Activated T-cell treated with anti-CD3 and anti-CD28 coated beads, Interleukin-2, amount 50 U/mL, for 4 hours (primary cell): ENCODE results near the gene GPX2. TPM values are rescaled to one million over a fixed set of nuclear protein-coding genes. Genes with fewer than 3 reads are reported as not detected.
"Not testable (repeated sequence)": the region's sequence is repeated elsewhere in the genome, so short reads cannot be mapped to it uniquely, and the experiment has no call there.

Experiments
- ATAC-seq, 2 donors: fragments of 200-7000 bp; cut with Tn5 transposase; one replicate each; pipeline ENCODE4 v1.10.0; 2021
- DNase-seq: peaks from one replicate; pipeline ENCODE4 v3.0.0-alpha.2; 2020
- H3K27me3 Mint-ChIP-seq: one replicate; pipeline ENCODE4 v1.8.0; 2021; ENCODE audit warnings: low read depth, mixed read lengths
- H3K36me3 Mint-ChIP-seq: one replicate; pipeline ENCODE4 v1.8.0; 2022; ENCODE audit warnings: mixed read lengths; ENCODE audit not compliant: insufficient read depth
- H3K4me1 Mint-ChIP-seq: one replicate; pipeline ENCODE4 v1.8.0; 2021; ENCODE audit warnings: low read depth, mixed read lengths
- H3K4me3 Mint-ChIP-seq: one replicate; pipeline ENCODE4 v1.8.0; 2021; ENCODE audit warnings: mild to moderate bottlenecking, moderate library complexity, mixed read lengths
- H3K9me3 Mint-ChIP-seq: one replicate; pipeline ENCODE4 v1.8.0; 2021; ENCODE audit warnings: mixed read lengths
- total RNA-seq, 3 donors: library from RNA; stranded (reverse); gene quantifications; one replicate each; pipeline ENCODE4 v1.2.1, GENCODE V29; 2021

The GPX2 gene
- total RNA-seq, 3 donors from 2014 or later, result 0.22 TPM; not detected in 2

DNA sequence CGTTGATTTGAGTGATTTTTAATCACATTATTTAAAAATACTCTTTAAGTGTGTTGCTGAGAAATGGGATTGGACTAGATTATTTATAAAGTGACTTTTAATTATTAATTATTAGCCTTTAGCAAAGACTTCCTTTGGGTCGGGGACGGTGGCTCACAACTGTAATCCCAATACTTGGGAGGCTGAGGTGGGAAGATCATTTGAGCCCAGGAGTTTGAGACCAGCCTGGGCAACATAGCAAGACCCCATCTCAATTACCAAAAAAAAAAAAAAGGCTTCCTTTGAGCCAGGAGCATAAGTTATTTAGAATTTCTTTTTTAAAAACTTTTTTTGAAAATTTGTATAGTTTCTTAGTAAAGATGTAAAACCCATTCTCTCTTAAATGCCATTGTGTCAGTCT lies 19.5 kb downstream of the GPX2 start:
- DNase-seq (no peak), ATAC-seq (no peak)
- Mint-ChIP-seq H3K9me3 (no peaks in the 10 kb centered on the region), H3K4me3 (no peak overlapping the region), H3K4me1 (peaks cover 65% of the 10 kb centered on the region), H3K27me3 (no peaks in the 10 kb centered on the region), H3K36me3 (peaks cover 31% of the 10 kb centered on the region)

DNA sequence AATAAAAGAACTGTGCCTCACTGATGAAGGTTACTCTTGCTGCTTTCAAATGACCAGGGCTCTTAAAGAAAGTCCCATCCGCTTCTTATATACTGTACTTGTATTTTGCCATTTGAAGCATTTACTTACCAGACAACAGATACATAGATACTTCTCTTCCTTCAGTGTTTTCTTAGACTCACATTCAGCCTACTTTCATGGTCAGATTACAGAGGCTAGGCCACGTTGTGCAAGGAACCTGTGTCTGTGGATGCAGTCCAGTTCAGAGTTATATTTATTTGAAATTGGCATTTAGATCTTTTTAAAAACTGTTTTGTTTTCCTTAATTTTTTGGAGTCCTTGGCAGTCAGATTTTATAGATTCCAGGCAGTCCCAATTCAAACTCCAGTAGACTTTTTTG lies 22.1 kb downstream of the GPX2 start:
- Mint-ChIP-seq H3K9me3 (no peaks in the 10 kb centered on the region), H3K4me1 (peaks cover 76% of the 10 kb centered on the region), H3K36me3 (peaks cover 33% of the 10 kb centered on the region), H3K27me3 (no peaks in the 10 kb centered on the region), H3K4me3 (no peak overlapping the region)
- DNase-seq (no peak), ATAC-seq (no peak)

DNA sequence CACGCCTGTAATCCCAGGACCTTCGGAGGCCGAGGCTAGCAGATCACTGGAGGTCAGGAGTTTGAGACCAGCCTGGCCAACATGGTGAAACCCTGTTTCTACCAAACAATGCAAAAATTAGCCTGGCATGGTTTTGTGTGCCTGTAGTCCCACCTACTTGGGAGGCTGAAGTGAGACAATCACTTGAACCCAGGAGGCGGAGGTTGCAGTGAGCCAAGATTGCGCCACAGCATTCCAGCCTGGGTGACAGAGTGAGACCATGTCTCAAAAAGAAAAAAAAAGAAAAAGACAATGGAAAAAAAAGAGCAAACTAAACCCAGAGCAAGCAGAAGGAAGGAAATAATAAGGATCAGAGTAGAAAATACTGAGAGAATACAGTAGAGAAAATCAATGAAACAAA lies 22.9 kb downstream of the GPX2 start:
- Mint-ChIP-seq H3K9me3 (no peaks in the 10 kb centered on the region), H3K4me1 (peaks cover 79% of the 10 kb centered on the region), H3K4me3 (no peak overlapping the region), H3K27me3 (no peaks in the 10 kb centered on the region), H3K36me3 (peaks cover 31% of the 10 kb centered on the region)
- DNase-seq (no peak), ATAC-seq (no peak)

DNA sequence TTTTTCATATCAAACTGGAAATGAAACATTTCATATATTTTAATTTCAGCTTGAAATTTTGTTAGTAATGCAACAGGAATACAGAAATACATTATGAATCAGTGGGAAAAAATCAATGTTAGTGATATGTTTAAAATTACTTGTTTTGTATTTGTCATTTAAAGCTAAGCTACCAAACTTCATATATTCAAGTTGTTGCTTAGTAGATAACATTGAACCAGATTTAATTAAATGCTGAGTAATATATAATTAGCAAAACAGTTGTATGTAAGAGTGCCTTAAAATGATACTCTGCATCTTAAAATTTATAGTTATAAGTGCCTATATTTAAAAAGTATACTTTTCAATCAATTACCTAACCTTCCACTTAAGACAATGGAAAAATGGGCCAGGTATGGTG lies 23.3 kb downstream of the GPX2 start:
- Mint-ChIP-seq H3K9me3 (no peaks in the 10 kb centered on the region), H3K36me3 (peaks cover 28% of the 10 kb centered on the region), H3K27me3 (no peaks in the 10 kb centered on the region), H3K4me3 (no peak overlapping the region), H3K4me1 (peaks cover 76% of the 10 kb centered on the region)
- no peak for ATAC-seq
- DNase-seq, result no peak

DNA sequence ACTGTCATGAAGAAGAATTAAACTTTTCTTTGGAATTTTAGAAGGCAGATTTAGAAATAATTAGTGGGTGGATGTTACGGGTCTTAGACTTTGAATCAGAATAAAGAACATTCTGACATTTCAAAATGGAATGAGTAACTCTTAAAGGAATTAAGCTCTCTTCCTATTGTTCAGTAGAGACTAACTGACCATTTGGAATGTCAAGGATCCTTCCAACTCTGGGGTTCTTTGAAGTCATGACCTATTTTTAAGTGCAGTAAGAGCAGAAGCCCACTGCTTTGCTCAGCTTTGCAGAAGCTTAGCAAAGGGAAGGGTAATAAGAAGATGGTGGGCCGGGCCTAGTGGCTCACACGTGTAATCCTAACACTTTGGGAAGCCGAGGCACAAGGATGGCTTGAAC lies 24.3 kb downstream of the GPX2 start:
- H3K36me3 Mint-ChIP-seq, result peaks cover 22% of the 10 kb centered on the region
- no peaks in the 10 kb centered on the region for H3K9me3 Mint-ChIP-seq
- peaks cover 74% of the 10 kb centered on the region for H3K4me1 Mint-ChIP-seq
- no peaks in the 10 kb centered on the region for H3K27me3 Mint-ChIP-seq
- no peak for ATAC-seq
- no peak overlapping the region for H3K4me3 Mint-ChIP-seq
- no peak for DNase-seq

DNA sequence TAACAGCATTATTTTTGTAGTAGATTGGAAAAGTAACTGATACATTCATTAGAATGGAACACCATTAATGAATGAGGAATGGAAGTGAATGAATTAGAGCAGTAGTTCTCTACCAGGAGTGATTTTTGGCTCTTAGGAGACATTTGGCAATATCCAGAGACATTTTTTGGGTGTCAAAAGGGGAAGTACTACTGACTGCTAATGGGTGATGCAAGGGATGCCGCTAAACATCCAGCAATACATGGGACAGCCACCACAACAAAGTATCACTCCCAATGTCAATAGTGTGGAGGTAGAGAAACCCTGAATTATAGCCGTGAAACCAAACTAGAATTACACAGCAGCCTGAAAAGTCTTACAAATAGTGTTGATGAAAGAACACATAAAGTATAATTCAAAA lies 26.7 kb downstream of the GPX2 start:
- H3K4me3 Mint-ChIP-seq, result peak overlapping the region; percentile 94
- ATAC-seq (no peak), DNase-seq (no peak)
- H3K27me3 Mint-ChIP-seq, result no peaks in the 10 kb centered on the region
- no peaks in the 10 kb centered on the region for H3K9me3 Mint-ChIP-seq
- H3K36me3 Mint-ChIP-seq, result peaks cover 16% of the 10 kb centered on the region
- peaks cover 63% of the 10 kb centered on the region for H3K4me1 Mint-ChIP-seq

DNA sequence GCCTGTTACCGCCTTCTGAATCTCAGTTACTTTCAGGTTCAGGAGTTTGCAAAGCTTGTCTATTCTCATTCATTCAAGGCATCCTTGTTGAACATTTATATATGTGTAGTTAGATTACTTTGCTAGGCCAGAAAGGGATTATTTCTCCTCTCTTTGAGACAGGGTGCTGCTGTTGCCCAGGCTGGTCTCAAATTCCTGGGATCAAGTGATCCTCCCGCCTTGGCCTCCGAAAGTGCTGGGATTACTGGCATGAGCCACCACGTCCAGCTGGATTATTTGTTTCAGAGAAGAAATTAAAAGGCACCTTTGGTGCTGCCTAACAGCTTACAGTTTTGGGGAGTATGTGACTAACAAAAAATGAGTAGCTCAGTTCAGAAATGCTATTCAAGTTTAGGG lies 27.5 kb downstream of the GPX2 start:
- no peaks in the 10 kb centered on the region for H3K9me3 Mint-ChIP-seq
- peaks cover 2% of the 10 kb centered on the region for H3K27me3 Mint-ChIP-seq
- peaks cover 55% of the 10 kb centered on the region for H3K4me1 Mint-ChIP-seq
- no peak for ATAC-seq
- DNase-seq, result no peak
- H3K4me3 Mint-ChIP-seq, result peak overlapping the region; percentile 94
- peaks cover 16% of the 10 kb centered on the region for H3K36me3 Mint-ChIP-seq

DNA sequence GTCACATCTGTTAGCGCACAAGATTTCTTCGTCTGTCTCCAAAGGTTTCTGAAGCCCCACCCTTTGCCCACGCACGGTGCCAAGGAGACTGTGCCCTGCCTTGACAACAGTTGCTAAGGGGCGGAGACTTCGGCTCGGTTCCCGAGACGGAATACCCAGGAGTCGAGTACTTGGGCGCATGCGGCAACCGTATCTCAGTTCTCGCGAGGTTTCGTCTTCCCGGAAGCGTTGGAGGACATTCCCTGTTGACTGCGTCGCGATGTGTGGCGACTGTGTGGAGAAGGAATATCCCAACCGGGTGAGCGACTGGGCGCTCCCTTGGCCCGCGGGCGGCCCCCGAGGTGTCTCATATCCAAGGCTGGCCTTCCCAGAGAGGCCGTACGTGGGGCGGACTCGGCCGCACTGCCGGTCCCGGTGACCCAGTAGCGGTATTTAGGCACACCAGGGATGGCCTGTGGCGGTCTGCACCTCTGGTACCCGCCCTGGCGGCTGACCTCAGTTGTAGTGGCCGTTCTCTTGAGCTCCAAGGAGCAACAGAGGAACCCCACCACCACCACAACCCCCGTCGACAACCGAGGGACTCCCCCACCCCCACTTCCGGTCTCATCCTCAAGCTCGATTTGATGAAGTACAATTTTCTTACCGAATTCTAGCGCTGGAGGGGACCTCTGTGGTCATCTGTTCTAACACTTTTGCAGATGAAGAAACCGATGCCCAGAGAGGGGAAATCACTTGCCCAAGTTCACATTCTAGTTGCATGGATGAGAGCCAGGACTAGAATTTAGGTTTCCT lies 28.1 kb downstream of the GPX2 start, which contains the start of gene CHURC1:
Gene CHURC1, plus strand, starts transcription at position 219 of the 792 bp plus-strand sequence. Its CDS starts 41 bp downstream, at position 260.
- peak within 1 kb of the TSS; percentile 94 for H3K4me3 Mint-ChIP-seq
- peaks cover 14% of the 10 kb centered on the region for H3K36me3 Mint-ChIP-seq
- peaks cover 51% of the 10 kb centered on the region for H3K4me1 Mint-ChIP-seq
- DNase-seq, result peak; percentile 98
- H3K27me3 Mint-ChIP-seq, result peaks cover 2% of the 10 kb centered on the region
- peak; percentile 97 to 99 for ATAC-seq
- H3K9me3 Mint-ChIP-seq, result no peaks in the 10 kb centered on the region

DNA sequence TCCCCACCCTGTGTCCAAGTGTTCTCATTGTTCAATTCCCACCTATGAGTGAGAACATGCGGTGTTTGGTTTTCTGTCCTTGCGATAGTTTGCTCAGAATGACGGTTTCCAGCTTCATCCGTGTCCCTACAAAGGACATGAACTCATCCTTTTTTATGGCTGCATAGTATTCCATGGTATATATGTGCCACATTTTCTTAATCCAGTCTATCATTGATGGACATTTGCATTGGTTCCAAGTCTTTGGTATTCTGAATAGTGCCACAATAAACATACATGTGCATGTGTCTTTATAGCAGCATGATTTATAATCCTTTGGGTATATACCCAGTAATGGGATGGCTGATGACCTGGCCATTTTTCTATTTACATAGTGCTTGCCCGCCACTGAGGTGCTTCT lies 29.1 kb downstream of the GPX2 start:
- H3K27me3 Mint-ChIP-seq, DNase-seq, ATAC-seq, H3K9me3 Mint-ChIP-seq: not testable (repeated sequence)
- Mint-ChIP-seq H3K4me1 (peaks cover 44% of the 10 kb centered on the region), H3K4me3 (peak overlapping the region; percentile 94), H3K36me3 (peaks cover 14% of the 10 kb centered on the region)

DNA sequence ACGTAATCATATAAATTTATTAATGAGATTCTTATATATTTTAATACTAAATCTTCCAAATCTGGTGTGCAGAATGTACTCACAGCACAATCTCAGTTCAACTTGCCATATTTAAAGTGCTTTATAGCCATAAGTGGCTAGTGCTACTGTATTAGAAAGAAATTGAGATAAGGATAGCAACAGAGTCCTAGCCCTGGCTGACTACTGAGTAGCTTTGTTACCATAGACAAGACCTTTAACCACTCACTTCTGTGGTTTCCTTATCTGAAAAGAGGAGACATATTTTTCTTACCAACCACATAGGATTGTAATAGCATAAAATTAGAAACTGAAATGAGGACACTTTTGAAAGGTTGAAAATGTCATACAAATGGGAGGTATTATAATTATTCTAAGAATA lies 30.3 kb downstream of the GPX2 start:
- Mint-ChIP-seq H3K4me1 (peaks cover 31% of the 10 kb centered on the region), H3K27me3 (peaks cover 7% of the 10 kb centered on the region), H3K9me3 (no peaks in the 10 kb centered on the region), H3K4me3 (no peak overlapping the region), H3K36me3 (peaks cover 8% of the 10 kb centered on the region)
- no peak for ATAC-seq
- DNase-seq, result no peak

DNA sequence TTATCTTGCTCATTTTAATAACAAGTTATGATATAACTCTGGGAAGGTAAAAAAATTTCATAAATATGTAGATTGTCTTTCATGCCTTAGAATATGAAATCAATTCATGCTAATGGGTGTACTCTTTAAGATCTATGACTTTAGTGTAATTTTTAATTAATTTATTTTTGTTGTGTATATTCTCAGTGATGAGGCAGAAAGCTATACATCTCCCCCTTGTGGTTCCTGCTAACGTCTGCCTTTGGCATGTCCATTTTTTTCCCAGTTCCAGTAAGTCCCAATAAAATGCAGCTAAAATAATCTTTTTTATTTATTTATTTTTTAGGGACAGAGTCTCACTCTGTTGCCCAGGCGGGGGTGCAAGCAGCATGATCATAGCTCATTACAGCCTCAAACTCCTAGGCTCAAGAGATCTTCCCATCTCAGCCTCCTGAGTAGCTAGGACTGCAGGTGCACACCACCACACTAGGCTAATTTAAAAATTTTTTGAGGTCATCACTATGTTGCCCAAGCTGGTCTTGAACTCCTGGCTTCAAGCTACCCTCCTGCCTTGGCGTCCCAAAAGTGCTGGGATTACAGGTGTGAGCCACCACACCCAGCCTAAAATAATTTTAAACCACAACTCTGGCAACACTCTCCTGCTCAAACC lies 31.6 kb downstream of the GPX2 start:
- DNase-seq (no peak), ATAC-seq (no peak)
- Mint-ChIP-seq H3K4me1 (peaks cover 20% of the 10 kb centered on the region), H3K27me3 (peaks cover 8% of the 10 kb centered on the region), H3K9me3 (no peaks in the 10 kb centered on the region), H3K36me3 (peaks cover 3% of the 10 kb centered on the region), H3K4me3 (no peak overlapping the region)

DNA sequence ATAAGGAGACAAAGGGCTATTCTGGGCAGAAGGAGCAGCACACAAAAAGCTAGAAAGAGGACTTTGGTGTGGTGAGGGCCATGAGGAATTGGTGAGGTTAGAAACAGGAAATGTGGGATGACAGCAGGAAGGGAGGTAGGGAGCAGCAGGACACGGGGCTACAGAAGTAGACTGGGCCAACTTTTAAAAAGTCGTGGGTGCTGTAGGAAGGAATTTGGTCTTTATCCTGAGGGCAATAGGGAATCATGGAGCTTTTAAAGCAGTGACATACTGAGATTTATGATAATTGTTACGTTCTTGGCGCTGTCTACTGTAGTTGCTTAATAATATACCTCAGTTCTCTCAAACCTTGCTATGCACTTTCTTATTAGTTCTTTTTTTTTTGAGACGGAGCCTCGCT lies 36.5 kb downstream of the GPX2 start:
- Mint-ChIP-seq H3K4me3 (no peak overlapping the region), H3K4me1 (no peaks in the 10 kb centered on the region), H3K9me3 (no peaks in the 10 kb centered on the region), H3K27me3 (peaks cover 15% of the 10 kb centered on the region), H3K36me3 (no peaks in the 10 kb centered on the region)
- no peak for ATAC-seq
- DNase-seq, result no peak

DNA sequence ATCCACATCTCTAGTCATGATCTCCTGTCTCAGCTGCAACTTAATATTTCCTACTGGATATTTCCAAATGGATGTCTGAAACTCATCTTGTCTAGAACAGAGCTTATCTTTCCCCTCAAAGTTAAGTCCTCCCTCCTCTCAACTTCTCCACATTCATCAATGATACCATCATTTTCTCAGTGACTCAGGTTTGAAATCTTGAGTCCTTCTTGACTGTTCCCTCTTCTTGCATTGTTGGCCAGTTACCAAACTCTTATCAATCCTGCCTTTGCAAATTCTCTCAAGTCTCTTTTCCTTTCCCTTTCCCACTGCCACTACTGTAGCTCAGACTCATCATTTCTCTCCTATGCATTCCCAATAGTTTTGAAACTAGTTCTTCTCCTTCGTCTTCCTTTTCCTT lies 42.6 kb downstream of the GPX2 start:
- DNase-seq (no peak), ATAC-seq (no peak)
- H3K36me3 Mint-ChIP-seq, result no peaks in the 10 kb centered on the region
- no peaks in the 10 kb centered on the region for H3K9me3 Mint-ChIP-seq
- no peaks in the 10 kb centered on the region for H3K4me1 Mint-ChIP-seq
- peaks cover 11% of the 10 kb centered on the region for H3K27me3 Mint-ChIP-seq
- no peak overlapping the region for H3K4me3 Mint-ChIP-seq

DNA sequence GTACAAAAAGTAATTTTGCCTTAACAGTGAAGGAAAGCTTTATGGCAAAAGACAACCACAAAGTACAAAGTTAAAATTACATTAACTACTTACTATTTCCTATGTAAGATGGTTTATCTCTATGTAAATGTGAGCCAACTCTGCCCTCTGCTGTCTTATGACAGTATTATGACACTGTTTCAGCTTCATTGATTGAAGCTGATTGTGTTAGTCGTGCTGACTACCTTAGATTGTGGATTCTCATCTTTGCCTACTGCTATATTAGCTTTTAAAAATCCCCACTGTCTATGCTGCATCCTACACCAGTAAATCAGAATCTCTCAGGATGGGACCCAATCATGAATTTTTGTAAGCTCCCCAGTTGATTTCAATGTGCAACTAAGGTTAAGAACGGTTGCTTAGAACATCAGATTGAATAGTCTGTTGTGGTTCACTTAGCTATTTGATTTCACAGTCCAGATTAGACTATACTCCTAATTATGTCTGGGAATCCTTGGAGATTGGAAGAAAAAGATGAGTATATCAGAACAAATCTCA lies 50.6 kb downstream of the GPX2 start:
- H3K36me3 Mint-ChIP-seq, result no peaks in the 10 kb centered on the region

More for the DNA sequence above, 50.6 kb downstream of the GPX2 start:
- Mint-ChIP-seq H3K4me3 (no peak overlapping the region), H3K27me3 (peaks cover 3% of the 10 kb centered on the region), H3K4me1 (no peaks in the 10 kb centered on the region), H3K9me3 (no peaks in the 10 kb centered on the region)
- DNase-seq, result peak; percentile 13
- ATAC-seq, result peak; percentile 80 to 88
